Measurements from ENCODE around the gene MAP6D1.

MAP6D1 gene

DNA sequence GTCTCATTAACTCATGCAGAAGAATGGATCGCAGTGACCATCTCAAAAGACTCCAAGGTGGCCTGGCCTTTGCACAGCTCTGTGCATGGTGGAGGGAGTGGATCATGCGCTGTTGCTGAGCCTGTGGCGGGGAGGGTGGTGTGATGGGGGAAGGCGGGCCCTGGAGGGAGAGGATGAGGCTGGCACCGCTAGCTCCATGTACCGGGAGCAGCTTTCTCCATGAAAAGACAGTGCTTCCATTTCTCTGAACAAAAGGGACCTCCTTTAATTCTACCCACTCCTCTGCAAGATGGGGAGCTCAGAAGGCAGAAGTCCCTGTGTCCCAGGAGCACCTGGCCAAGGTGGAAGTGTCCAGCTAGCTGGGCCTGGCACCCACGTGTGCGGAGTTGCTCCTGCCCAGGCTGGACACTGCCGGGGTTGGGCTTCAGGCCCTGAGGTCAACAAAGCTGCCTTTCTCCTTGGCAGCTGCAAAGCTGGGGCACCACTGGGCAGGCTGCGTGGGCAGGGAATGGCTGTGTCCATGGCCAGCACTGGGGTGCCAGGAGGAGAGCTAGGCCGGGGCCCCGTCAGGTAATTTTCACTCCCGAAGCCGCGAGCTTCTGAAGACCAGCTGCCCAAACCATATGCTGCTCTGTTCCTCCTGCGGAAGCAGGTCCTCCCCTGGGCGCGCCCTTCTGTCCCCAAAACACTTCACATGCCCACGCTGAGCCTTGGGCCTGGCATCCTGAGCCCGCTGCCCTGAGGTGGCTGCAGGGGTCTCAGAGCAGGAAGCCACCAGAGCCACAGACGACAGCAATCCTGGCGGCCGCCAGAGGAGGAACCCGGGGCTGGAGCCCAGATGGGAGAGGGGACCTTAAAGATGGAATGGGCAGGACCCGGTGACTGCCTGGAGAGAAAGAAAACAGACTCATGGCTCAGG lies 6.4 kb downstream of the MAP6D1 start:
- in situ Hi-C loops (cut with MboI; ENCODE audit: low sequenced_read_pairs, unreplicated experiment) = no loop called here
- DNase-seq (ENCODE audit: low spot score) = no peak

DNA sequence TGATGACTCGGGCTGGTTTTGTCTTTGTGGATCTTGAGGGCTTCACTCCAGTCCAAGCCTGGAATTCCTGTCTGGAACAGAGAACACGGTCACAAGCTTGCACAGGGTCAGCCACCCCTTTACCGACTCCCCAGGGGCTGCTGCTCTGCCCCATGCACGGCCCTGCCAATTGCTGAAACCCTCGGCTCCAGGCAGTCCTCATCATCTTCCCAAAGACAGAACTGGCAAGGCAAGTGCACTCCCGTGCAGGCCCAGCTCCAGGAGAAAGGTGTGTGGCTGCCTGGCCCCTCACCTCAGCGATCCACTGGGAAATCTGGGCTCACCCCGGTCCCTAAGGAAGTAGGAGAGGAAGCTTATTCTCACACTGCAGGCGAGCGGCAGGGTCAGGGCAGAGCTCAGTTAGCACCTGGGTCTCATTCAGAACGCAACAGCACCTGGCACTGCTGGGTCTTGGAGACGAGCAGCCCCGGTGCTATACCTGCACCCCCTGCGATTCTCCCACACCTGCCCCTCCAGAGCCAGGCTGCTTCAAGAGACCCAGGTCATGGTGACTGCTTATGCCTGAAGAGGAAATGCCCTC lies 7.2 kb downstream of the MAP6D1 start:
- no peak for DNase-seq (ENCODE audit: low spot score)
- TF ChIP-seq, protein P1, sequence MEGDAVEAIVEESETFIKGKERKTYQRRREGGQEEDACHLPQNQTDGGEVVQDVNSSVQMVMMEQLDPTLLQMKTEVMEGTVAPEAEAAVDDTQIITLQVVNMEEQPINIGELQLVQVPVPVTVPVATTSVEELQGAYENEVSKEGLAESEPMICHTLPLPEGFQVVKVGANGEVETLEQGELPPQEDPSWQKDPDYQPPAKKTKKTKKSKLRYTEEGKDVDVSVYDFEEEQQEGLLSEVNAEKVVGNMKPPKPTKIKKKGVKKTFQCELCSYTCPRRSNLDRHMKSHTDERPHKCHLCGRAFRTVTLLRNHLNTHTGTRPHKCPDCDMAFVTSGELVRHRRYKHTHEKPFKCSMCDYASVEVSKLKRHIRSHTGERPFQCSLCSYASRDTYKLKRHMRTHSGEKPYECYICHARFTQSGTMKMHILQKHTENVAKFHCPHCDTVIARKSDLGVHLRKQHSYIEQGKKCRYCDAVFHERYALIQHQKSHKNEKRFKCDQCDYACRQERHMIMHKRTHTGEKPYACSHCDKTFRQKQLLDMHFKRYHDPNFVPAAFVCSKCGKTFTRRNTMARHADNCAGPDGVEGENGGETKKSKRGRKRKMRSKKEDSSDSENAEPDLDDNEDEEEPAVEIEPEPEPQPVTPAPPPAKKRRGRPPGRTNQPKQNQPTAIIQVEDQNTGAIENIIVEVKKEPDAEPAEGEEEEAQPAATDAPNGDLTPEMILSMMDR (IDR thresholded peaks at IDR 0.05; ENCODE audit: borderline replicate concordance, control extremely low read depth, extremely low read depth, insufficient read depth, missing control alignments) = no peak
- in situ Hi-C loops (cut with MboI; ENCODE audit: low sequenced_read_pairs, unreplicated experiment) = no loop called here

More for the DNA sequence above, 6.4 kb downstream of the MAP6D1 start:
- TF ChIP-seq, protein P1 (IDR thresholded peaks at IDR 0.05; ENCODE audit: borderline replicate concordance, control extremely low read depth, extremely low read depth, insufficient read depth, missing control alignments) = no peak

DNA sequence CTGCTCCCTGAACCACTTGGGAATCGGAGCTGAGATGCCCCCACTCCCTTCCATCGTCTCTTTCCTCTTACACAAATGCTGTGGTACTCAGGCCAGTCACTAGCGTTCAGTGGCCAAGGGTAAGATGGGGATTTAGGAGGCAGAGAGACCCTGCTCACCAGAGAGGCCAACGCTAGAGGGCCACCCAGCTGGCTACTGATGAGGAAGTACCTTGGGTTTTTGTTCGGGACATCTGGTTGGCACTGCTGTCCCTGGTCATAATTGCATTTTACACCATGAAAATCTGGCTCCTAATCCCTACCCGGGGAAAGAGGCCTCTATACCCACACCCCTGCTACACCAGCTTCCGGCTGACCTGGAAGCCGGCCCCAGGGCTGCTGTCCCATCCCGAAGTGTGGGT lies 7.7 kb downstream of the MAP6D1 start:
- TF ChIP-seq, protein P1 (IDR thresholded peaks at IDR 0.05; ENCODE audit: borderline replicate concordance, control extremely low read depth, extremely low read depth, insufficient read depth, missing control alignments) = no peak
- in situ Hi-C loops (cut with MboI; ENCODE audit: low sequenced_read_pairs, unreplicated experiment) = no loop called here

DNA sequence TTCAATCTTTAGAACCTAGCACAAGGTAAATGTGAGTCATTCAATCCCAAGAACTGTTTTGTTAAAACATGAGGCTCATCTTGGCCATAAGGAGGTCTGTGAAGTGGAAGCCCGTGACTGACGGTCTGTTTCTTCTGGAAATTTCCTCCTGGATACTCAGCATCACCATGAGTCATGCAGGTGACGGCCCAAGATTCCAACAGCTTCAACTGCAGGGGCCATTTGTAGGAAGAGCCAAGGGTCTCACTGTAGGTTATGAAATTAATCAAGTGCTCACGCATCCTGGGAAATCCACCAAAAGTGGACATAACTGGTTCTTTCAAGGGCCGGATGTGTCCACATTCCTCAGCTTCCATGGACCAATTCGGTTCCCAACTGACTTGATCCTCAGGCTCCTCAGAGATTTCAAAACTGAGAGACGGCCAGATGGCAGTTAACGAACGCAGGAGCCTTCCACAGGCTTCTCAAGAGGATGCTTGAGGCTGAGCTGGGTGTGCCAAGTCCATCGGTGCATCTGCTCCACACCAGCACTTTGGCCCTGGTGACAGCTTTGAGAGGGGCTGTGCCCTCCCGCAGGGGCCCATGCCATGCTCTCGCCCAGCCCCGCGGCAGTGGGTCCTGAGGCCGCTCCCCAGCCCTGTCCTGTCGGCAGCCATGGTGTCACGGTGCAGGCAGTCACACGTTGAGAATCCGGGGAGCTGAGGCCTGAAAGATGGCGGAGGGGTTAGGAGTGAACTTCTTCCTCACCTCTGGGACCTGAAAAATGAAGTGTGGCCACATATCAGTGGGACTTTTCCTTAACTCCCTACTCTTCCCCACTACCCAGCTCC lies 8.5 kb downstream of the MAP6D1 start:
- DNase-seq (ENCODE audit: low spot score) = no peak
- TF ChIP-seq, protein P1 (IDR thresholded peaks at IDR 0.05; ENCODE audit: borderline replicate concordance, control extremely low read depth, extremely low read depth, insufficient read depth, missing control alignments) = no peak
- in situ Hi-C loops (cut with MboI; ENCODE audit: low sequenced_read_pairs, unreplicated experiment) = no loop called here

More for the DNA sequence above, 7.7 kb downstream of the MAP6D1 start:
- DNase-seq (ENCODE audit: low spot score) = no peak

DNA sequence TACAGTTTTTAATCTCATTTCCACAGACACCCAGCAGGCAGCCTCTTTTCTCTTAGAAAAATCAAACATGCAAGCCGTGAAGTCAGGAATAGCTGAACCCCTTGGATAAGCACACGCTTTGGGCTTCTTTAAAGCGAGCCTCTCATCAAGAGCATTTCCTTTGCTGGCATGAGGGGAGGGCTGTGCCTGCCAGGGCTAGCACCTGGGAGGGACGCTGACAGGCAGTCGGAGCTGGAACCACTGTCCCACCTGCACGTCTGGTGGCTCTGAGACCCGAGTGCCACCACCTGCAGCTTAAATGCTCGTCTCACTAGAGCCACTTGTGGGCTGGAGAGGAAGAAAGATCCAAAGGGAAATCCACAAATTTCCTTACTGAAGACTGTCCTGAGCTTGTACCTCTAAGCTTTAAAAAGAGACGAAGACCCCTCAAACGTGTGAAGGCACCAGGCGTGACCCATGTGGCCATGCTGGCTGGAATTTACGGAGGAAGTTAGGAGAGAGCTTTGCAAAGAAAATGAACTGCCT lies 9.4 kb downstream of the MAP6D1 start:
- in situ Hi-C loops (cut with MboI; ENCODE audit: low sequenced_read_pairs, unreplicated experiment) = no loop called here
- TF ChIP-seq, protein P1 (IDR thresholded peaks at IDR 0.05; ENCODE audit: borderline replicate concordance, control extremely low read depth, extremely low read depth, insufficient read depth, missing control alignments) = no peak
- DNase-seq (ENCODE audit: low spot score) = no peak

DNA sequence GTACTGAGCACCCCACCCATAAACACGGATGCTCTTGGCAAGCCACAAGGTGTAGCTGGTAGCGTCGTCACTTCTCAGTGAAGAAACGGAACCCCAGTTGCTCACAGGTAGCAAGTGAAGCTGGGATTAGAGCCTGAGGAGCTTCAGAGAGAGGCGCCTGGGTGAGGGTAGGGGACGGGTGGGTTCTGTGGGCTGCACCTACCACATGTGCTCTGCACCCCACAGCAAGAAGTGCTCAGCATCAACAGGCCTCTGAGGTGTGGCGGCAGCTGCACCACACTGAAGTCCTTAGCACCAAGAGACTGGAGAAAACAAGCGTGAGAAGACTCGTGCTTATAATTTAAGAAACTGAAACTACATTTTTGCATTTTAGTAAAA lies 9.8 kb downstream of the MAP6D1 start:
- no peak for DNase-seq (ENCODE audit: low spot score)
- TF ChIP-seq, protein P1 (IDR thresholded peaks at IDR 0.05; ENCODE audit: borderline replicate concordance, control extremely low read depth, extremely low read depth, insufficient read depth, missing control alignments) = no peak
- in situ Hi-C loops (cut with MboI; ENCODE audit: low sequenced_read_pairs, unreplicated experiment) = no loop called here
